HFF-Myc (cell line): Measurements from ENCODE around the gene PAK6.
A peak's percentile ranks its signal among the peaks of the same experiment; 100 is the strongest.

Source experiments
- DNase-seq: peaks from one replicate; pipeline ENCODE4 v3.0.0-alpha.2; 2011; ENCODE audit warnings: low read depth; ENCODE audit errors: extremely low read depth
- H3K4me3 ChIP-seq: replicated peaks from 2 replicates; pipeline ENCODE4 v1.5.1; 2011; ENCODE audit warnings: low read depth, mild to moderate bottlenecking, control low read depth, low read length
- CTCF ChIP-seq: IDR thresholded peaks from 2 replicates; pipeline ENCODE4 v1.5.1; 2012; ENCODE audit warnings: mild to moderate bottlenecking, low read depth, low read length, control low read depth; ENCODE audit errors: missing control alignments

Gene PAK6

GRCh38 chr15:40316931-40317330, 78.1 kb downstream of the PAK6 start:
- no peak overlapping the region for H3K4me3 ChIP-seq
- DNase-seq, result no peak
- no peak for TF ChIP-seq CTCF

- no peak for DNase-seq
- no peak for TF ChIP-seq CTCF
- H3K4me3 ChIP-seq, result no peak overlapping the region
Measured at GRCh38 chr15:40317580-40317979, 78.7 kb downstream of the PAK6 start.

- DNase-seq, result no peak
- TF ChIP-seq CTCF, result no peak
- no peak overlapping the region for H3K4me3 ChIP-seq
Measured at GRCh38 chr15:40320409-40320808, 81.5 kb downstream of the PAK6 start.

- no peak for DNase-seq
- H3K4me3 ChIP-seq, result no peak overlapping the region
- peak; percentile 92 for TF ChIP-seq CTCF
Measured at GRCh38 chr15:40320931-40321371, 82.1 kb downstream of the PAK6 start.

DNA sequence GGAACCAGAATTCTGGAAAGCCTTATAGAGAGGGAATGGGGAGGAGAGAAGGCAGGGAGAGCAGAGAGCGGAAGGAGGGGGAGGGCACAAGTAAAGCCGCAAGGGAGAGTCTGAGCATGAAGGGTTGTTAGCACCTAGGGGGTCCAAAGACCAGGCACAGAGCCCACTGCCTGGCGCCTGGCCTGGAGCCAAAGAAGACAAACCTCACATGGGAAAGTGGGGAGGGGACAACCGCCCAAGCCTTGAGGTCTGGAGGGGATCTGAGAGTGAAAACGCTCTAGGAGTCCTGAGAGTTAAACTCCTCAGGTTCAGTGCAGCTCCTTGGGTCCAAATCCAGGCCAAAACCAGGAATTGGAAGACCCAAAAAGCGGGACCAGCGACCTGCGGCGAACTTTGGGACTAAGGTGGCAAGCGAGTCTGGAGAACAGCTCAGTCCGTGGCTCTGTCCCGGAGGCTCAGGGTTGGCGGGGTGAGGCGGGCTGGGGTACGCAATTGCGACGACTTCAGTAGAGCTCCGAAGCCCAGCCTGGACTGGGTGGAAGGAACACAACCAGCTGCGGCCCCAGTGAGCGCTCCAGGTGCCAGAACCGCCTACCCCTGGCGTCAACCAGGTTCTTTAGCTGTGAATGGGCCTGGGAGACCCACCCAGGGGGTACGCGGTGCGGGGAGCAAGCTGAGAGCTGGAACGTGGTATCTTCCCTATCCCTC, 83.8 kb downstream of the PAK6 start:
- no peak for DNase-seq
- H3K4me3 ChIP-seq, result peak overlapping the region; percentile 18
- TF ChIP-seq CTCF, result no peak

GRCh38 chr15:40323239-40323952, 84.5 kb downstream of the PAK6 start, which contains the start of gene INAFM2:
Gene INAFM2 (plus strand): TSS chr15:40323692. CDS start chr15:40324056, 364 bp downstream.
- peak; percentile 64 for DNase-seq
- H3K4me3 ChIP-seq, result peak within 1 kb of the TSS; percentile 49
- peak; percentile 48 for TF ChIP-seq CTCF
